NCI-H526 (cell line): Measurements from ENCODE around the gene C15orf61.

Source experiments
- DNase-seq, 2 experiments: peaks; one replicate each; lab custom pipeline; 2025; lab: John Stamatoyannopoulos, UW

The C15orf61 gene

GRCh38 chr15:67512933-67513714, 7.8 kb upstream of the C15orf61 start:
- DNase-seq = no peak

GRCh38 chr15:67515090-67515489, 5.8 kb upstream of the C15orf61 start:
- DNase-seq = no peak

GRCh38 chr15:67515557-67515956, 5.4 kb upstream of the C15orf61 start:
- DNase-seq = no peak

- no peak for DNase-seq
Observed at GRCh38 chr15:67520321-67521028, 456 bp upstream of the C15orf61 start.

GRCh38 chr15:67521783-67522568, 1.0 kb downstream of the C15orf61 start:
- DNase-seq = peak; percentile 4 to 37

- no peak for DNase-seq
Observed at GRCh38 chr15:67523330-67523729, 2.4 kb downstream of the C15orf61 start.

- no peak for DNase-seq
Observed at GRCh38 chr15:67524235-67524634, 3.3 kb downstream of the C15orf61 start.

- no peak for DNase-seq
Observed at GRCh38 chr15:67528513-67528912, 7.6 kb downstream of the C15orf61 start.

- DNase-seq = no peak
Observed at GRCh38 chr15:67531379-67531914, 10.5 kb downstream of the C15orf61 start.

GRCh38 chr15:67533873-67534272, 12.9 kb downstream of the C15orf61 start:
- DNase-seq = no peak

- DNase-seq = no peak
Observed at GRCh38 chr15:67534360-67534759, 13.4 kb downstream of the C15orf61 start.

GRCh38 chr15:67537771-67538170, 16.8 kb downstream of the C15orf61 start:
- DNase-seq = no peak

- peak; percentile 62 to 91 for DNase-seq
Observed at GRCh38 chr15:67542420-67543347, 21.8 kb downstream of the C15orf61 start, which contains the start of gene MAP2K5. Gene MAP2K5 (plus strand): TSS chr15:67542703. CDS start chr15:67543336, 633 bp downstream.

- DNase-seq = no peak
Observed at GRCh38 chr15:67543348-67543718, 22.4 kb downstream of the C15orf61 start.

- DNase-seq = no peak
Observed at GRCh38 chr15:67544475-67544874, 23.5 kb downstream of the C15orf61 start.

GRCh38 chr15:67545864-67546263, 24.9 kb downstream of the C15orf61 start:
- no peak for DNase-seq

GRCh38 chr15:67547064-67547463, 26.1 kb downstream of the C15orf61 start:
- DNase-seq = no peak

GRCh38 chr15:67547836-67548235, 26.9 kb downstream of the C15orf61 start:
- no peak for DNase-seq

GRCh38 chr15:67548236-67548852, 27.4 kb downstream of the C15orf61 start:
- no peak for DNase-seq

- peak; percentile 8 to 36 for DNase-seq
Observed at GRCh38 chr15:67548862-67549651, 28.1 kb downstream of the C15orf61 start.
